H1 (cell line): ENCODE data around the gene ELL2. TPM values are rescaled to one million over a fixed set of nuclear protein-coding genes. Genes with fewer than 3 reads are reported as not detected.

Experiments used
- CTCF ChIA-PET: fragments of 300-600 bp; sonication (Branson Sonifier 250); formaldehyde crosslinking; loops from one replicate; lab custom pipeline; 2021; ENCODE audit not compliant: partially characterized antibody; lab: Charles Lee
- POLR2A ChIA-PET: fragments of 300-600 bp; sonication (Branson Sonifier 250); formaldehyde crosslinking; loops from one replicate; lab custom pipeline; 2021; ENCODE audit warnings: inconsistent platforms; ENCODE audit not compliant: partially characterized antibody; lab: Charles Lee
- DNase-seq, 2 experiments: peaks; one replicate each; pipeline versions ENCODE4 v3.0.0 to v3.0.0-alpha.2; 2010 to 2022; ENCODE audit warnings: low spot score in 2 of 2, low read depth in 1 of 2, mixed read lengths in 1 of 2
- FAIRE-seq: peaks from 2 replicates; lab custom pipeline; 2011; peaks lifted over from hg19 to GRCh38; lab: Jason Lieb, UNC
- H2AFZ ChIP-seq: 2 replicates; pipeline ENCODE4 v1.8.1; 2012; ENCODE audit warnings: low read length, inconsistent platforms
- H2AK5ac ChIP-seq: 2 replicates; pipeline ENCODE4 v1.6.1; 2013; ENCODE audit warnings: low read depth, low read length
- H2BK120ac ChIP-seq: replicated peaks from 2 replicates; pipeline ENCODE3; 2013; ENCODE audit warnings: low read depth, low read length, inconsistent platforms
- H2BK12ac ChIP-seq: 2 replicates; pipeline ENCODE4 v1.6.1; 2013; ENCODE audit warnings: low read depth, low read length
- H2BK15ac ChIP-seq: 2 replicates; pipeline ENCODE4 v1.6.1; 2013; ENCODE audit warnings: low read length
- H2BK20ac ChIP-seq: 2 replicates; pipeline ENCODE4 v1.6.1; 2013; ENCODE audit warnings: low read length
- H2BK5ac ChIP-seq: 2 replicates; pipeline ENCODE4 v1.6.1; 2013; ENCODE audit warnings: low read depth, low read length
- H3K14ac ChIP-seq: 2 replicates; pipeline ENCODE4 v1.6.1; 2013; ENCODE audit warnings: inconsistent platforms; ENCODE audit not compliant: insufficient read length
- H3K18ac ChIP-seq: 2 replicates; pipeline ENCODE4 v1.6.1; 2013; ENCODE audit warnings: low read length; ENCODE audit errors: extremely low read depth
- H3K23ac ChIP-seq: 2 replicates; pipeline ENCODE4 v1.6.1; 2013; ENCODE audit warnings: inconsistent platforms; ENCODE audit not compliant: insufficient read length
- H3K23me2 ChIP-seq: 2 replicates; pipeline ENCODE4 v1.6.1; 2013; ENCODE audit warnings: low read depth, low read length
- H3K27ac ChIP-seq: 2 replicates; pipeline ENCODE4 v1.6.1; 2011; ENCODE audit warnings: low read depth, low read length, inconsistent platforms
- H3K27me3 ChIP-seq, 4 experiments: replicated peaks in 1 of 4; 1 replicate in 1 of 4; 2 replicates in 3 of 4; pipeline versions ENCODE4 v1.6.1 to v1.8.1; 2011 to 2013; ENCODE audit warnings: low read length in 3 of 4, mild to moderate bottlenecking in 3 of 4, inconsistent platforms in 2 of 4, mixed read lengths in 2 of 4, moderate library complexity in 1 of 4; ENCODE audit not compliant: control insufficient read depth in 3 of 4, insufficient read depth in 3 of 4; ENCODE audit errors: extremely low read depth in 1 of 4
- H3K36me3 ChIP-seq, 4 experiments: 2 replicates each; pipeline versions ENCODE4 v1.6.1 to v1.8.1; 2011 to 2013; ENCODE audit warnings: mild to moderate bottlenecking in 4 of 4, low read length in 3 of 4, moderate library complexity in 2 of 4, control low read depth in 1 of 4, inconsistent platforms in 1 of 4; ENCODE audit not compliant: insufficient read depth in 4 of 4, control insufficient read depth in 2 of 4
- H3K4ac ChIP-seq: replicated peaks from 2 replicates; pipeline ENCODE3; 2013; ENCODE audit warnings: low read length, low read depth, mixed read lengths, inconsistent platforms; ENCODE audit not compliant: insufficient read length
- H3K4me1 ChIP-seq, 4 experiments: replicated peaks in 1 of 4; 1 replicate in 1 of 4; 2 replicates in 3 of 4; pipeline versions ENCODE4 v1.6.1 to v1.8.1; 2011 to 2013; ENCODE audit warnings: low read length in 3 of 4, inconsistent platforms in 2 of 4, mixed read lengths in 1 of 4; ENCODE audit not compliant: insufficient read depth in 4 of 4, control insufficient read depth in 3 of 4
- H3K4me2 ChIP-seq, 2 experiments: 2 replicates each; pipeline versions ENCODE4 v1.6.1 to v1.8.1; 2011 to 2013; ENCODE audit warnings: low read depth in 2 of 2, low read length in 2 of 2, control low read depth in 1 of 2, inconsistent platforms in 1 of 2, mild to moderate bottlenecking in 1 of 2; ENCODE audit not compliant: insufficient read depth in 1 of 2
- H3K4me3 ChIP-seq, 4 experiments: fragments of 200-600, 300-600 bp in 1 of 4; sonication (generic), shearing (Covaris generic), sonication (Bioruptor Twin) in 1 of 4; 2 replicates each; pipeline versions ENCODE4 v1.5.1 to v1.8.1; 2011 to 2016; ENCODE audit warnings: low read length in 4 of 4, low read depth in 3 of 4, control low read depth in 2 of 4, inconsistent platforms in 2 of 4, mild to moderate bottlenecking in 2 of 4, mixed read lengths in 1 of 4, moderate library complexity in 1 of 4; ENCODE audit not compliant: insufficient read depth in 2 of 4; ENCODE audit errors: extremely low read depth in 1 of 4
- H3K56ac ChIP-seq: replicated peaks from 2 replicates; pipeline ENCODE3; 2013; ENCODE audit warnings: low read depth, mild to moderate bottlenecking, mixed read lengths, low read length, inconsistent platforms; ENCODE audit not compliant: insufficient read length
- H3K79me1 ChIP-seq: 2 replicates; pipeline ENCODE4 v1.6.1; 2013; ENCODE audit warnings: low read depth, low read length, control low read depth
- H3K79me2 ChIP-seq, 2 experiments: 2 replicates each; pipeline versions ENCODE4 v1.6.1 to v1.8.1; 2012 to 2013; ENCODE audit warnings: low read length in 2 of 2, mild to moderate bottlenecking in 2 of 2, inconsistent platforms in 1 of 2; ENCODE audit not compliant: insufficient read depth in 2 of 2, control insufficient read depth in 1 of 2
- H3K9ac ChIP-seq, 4 experiments: replicated peaks in 1 of 4; 1 replicate in 1 of 4; 2 replicates in 3 of 4; pipeline versions ENCODE4 v1.6.1 to v1.8.1; 2011 to 2013; ENCODE audit warnings: low read depth in 3 of 4, low read length in 3 of 4, control low read depth in 2 of 4, mild to moderate bottlenecking in 2 of 4, moderate library complexity in 2 of 4, inconsistent platforms in 1 of 4; ENCODE audit errors: extremely low read depth in 1 of 4
- H3K9me3 ChIP-seq, 2 experiments: 2 replicates each; pipeline versions ENCODE4 v1.6.1 to v1.8.1; 2012 to 2013; ENCODE audit warnings: mild to moderate bottlenecking in 2 of 2, moderate library complexity in 2 of 2, control low read depth in 1 of 2, inconsistent platforms in 1 of 2, low read depth in 1 of 2, low read length in 1 of 2, mixed read lengths in 1 of 2; ENCODE audit not compliant: insufficient read depth in 2 of 2
- H4K20me1 ChIP-seq, 2 experiments: replicated peaks in 1 of 2; 2 replicates each; pipeline versions ENCODE3 to v1.8.1; 2011 to 2013; ENCODE audit warnings: inconsistent platforms in 2 of 2, low read length in 2 of 2, mild to moderate bottlenecking in 1 of 2; ENCODE audit not compliant: insufficient read depth in 2 of 2, control insufficient read depth in 1 of 2
- H4K5ac ChIP-seq: 2 replicates; pipeline ENCODE4 v1.6.1; 2013; ENCODE audit warnings: low read length, low read depth, mixed read lengths, inconsistent platforms; ENCODE audit not compliant: insufficient read length
- H4K8ac ChIP-seq: 2 replicates; pipeline ENCODE4 v1.8.0; 2013; ENCODE audit warnings: mild to moderate bottlenecking, moderate library complexity, low read length, inconsistent platforms; ENCODE audit not compliant: insufficient read depth; ENCODE audit errors: extremely low read depth
- H4K91ac ChIP-seq: replicated peaks from 2 replicates; pipeline ENCODE3; 2013; ENCODE audit warnings: low read length, mixed read lengths, inconsistent platforms; ENCODE audit not compliant: insufficient read length
- BCL11A ChIP-seq, 2 experiments: IDR thresholded peaks; one replicate each; pipeline ENCODE4 v1.6.1; 2011; ENCODE audit warnings: low read depth in 2 of 2, low read length in 2 of 2, mild to moderate bottlenecking in 2 of 2
- CEBPB ChIP-seq: IDR thresholded peaks from 2 replicates; pipeline ENCODE4 v1.6.1; 2012; ENCODE audit warnings: low read depth, low read length
- GABPA ChIP-seq: IDR thresholded peaks from 2 replicates; pipeline ENCODE4 v1.6.1; 2011; ENCODE audit warnings: mild to moderate bottlenecking, low read length, moderate library complexity, borderline replicate concordance; ENCODE audit not compliant: insufficient read depth
- JUND ChIP-seq: IDR thresholded peaks from 2 replicates; pipeline ENCODE4 v1.6.1; 2011; ENCODE audit warnings: mild to moderate bottlenecking, improper control_type of control experiment, low read length
- KDM4A ChIP-seq: IDR thresholded peaks from one replicate; pipeline ENCODE4 v1.7.1; 2012; ENCODE audit warnings: low read depth, mild to moderate bottlenecking, moderate library complexity, low read length, inconsistent platforms; ENCODE audit not compliant: severe bottlenecking
- RBBP5 ChIP-seq: IDR thresholded peaks from 2 replicates; pipeline ENCODE4 v1.7.1; 2012; ENCODE audit warnings: low read depth, mild to moderate bottlenecking, inconsistent platforms, low read length, moderate library complexity, borderline replicate concordance
- RNF2 ChIP-seq: fragments of 200-900, 300-1000 bp; sonication (generic); IDR thresholded peaks from 2 replicates; pipeline ENCODE4 v1.7.1; 2016; ENCODE audit warnings: borderline replicate concordance, low read depth, mild to moderate bottlenecking, antibody characterized with exemption, low read length; ENCODE audit not compliant: poor library complexity, severe bottlenecking; ENCODE audit errors: missing control alignments
- RXRA ChIP-seq: IDR thresholded peaks from 2 replicates; pipeline ENCODE4 v1.6.1; 2011; ENCODE audit warnings: low read depth, mild to moderate bottlenecking, low read length, moderate library complexity; ENCODE audit not compliant: insufficient read depth
- SAP30 ChIP-seq: fragments of 300-600 bp; sonication (generic); IDR thresholded peaks from 2 replicates; pipeline ENCODE4 v1.7.1; 2012; ENCODE audit warnings: low read length, moderate library complexity, mild to moderate bottlenecking, inconsistent platforms; ENCODE audit not compliant: insufficient read depth, insufficient replicate concordance
- SP1 ChIP-seq: IDR thresholded peaks from 2 replicates; pipeline ENCODE4 v1.6.1; 2011; ENCODE audit warnings: low read depth, low read length
- TAF1 ChIP-seq: IDR thresholded peaks from 2 replicates; pipeline ENCODE4 v1.6.1; 2011; ENCODE audit warnings: mild to moderate bottlenecking, low read depth, low read length
- WGBS, 2 experiments: shearing (Covaris generic) in 1 of 2; methylation state at CpG; one replicate each; pipeline versions ENCODE4 v1.1.6 to v1.1.7; 2013 to 2015; ENCODE audit warnings: low lambda C conversion rate in 2 of 2, mixed read lengths in 2 of 2, inconsistent platforms in 1 of 2, low coverage in 1 of 2, missing lambda C conversion rate in 1 of 2; ENCODE audit not compliant: insufficient replicate concordance in 2 of 2, insufficient coverage in 1 of 2, insufficient read length in 1 of 2; ENCODE audit errors: extremely low coverage in 1 of 2, missing lambda C conversion rate in 1 of 2; 5-methylcytosine and 5-hydroxymethylcytosine counted together
- polyA plus RNA-seq, 7 experiments: library from polyadenylated mRNA; depleted of rRNA in 3 of 7; stranded (reverse) in 5 of 7; unstranded in 2 of 7; fragments of >200 nt in 5 of 7; fragments of 200-250 nt in 2 of 7; gene quantifications; 1 replicate in 5 of 7; 2 replicates in 1 of 7; 4 replicates in 1 of 7; pipeline versions ENCODE4 v1.2.1 to v1.2.3, GENCODE V29; 2011 to 2013; ENCODE audit warnings: missing spikeins in 2 of 7, mixed read lengths in 2 of 7
- total RNA-seq: library from RNA; stranded (reverse); fragmentation: NEBNext Ultra II Directional; extraction: Animal tissue kit (Norgen Biotek cat#: 25700); gene quantifications from 2 replicates; pipeline ENCODE4 v1.2.1, GENCODE V29; 2021
- TF ChIP-seq, protein P1 (sequence below): IDR thresholded peaks from 2 replicates; pipeline ENCODE4 v1.6.1; 2012; ENCODE audit warnings: inconsistent platforms

The ELL2 gene
- total and polyA plus RNA-seq, 2 of the 8 experiments (the other 6 are each of a cell fraction or from before 2014, with no cell fraction given), result 6.3 to 29.4 TPM

DNA sequence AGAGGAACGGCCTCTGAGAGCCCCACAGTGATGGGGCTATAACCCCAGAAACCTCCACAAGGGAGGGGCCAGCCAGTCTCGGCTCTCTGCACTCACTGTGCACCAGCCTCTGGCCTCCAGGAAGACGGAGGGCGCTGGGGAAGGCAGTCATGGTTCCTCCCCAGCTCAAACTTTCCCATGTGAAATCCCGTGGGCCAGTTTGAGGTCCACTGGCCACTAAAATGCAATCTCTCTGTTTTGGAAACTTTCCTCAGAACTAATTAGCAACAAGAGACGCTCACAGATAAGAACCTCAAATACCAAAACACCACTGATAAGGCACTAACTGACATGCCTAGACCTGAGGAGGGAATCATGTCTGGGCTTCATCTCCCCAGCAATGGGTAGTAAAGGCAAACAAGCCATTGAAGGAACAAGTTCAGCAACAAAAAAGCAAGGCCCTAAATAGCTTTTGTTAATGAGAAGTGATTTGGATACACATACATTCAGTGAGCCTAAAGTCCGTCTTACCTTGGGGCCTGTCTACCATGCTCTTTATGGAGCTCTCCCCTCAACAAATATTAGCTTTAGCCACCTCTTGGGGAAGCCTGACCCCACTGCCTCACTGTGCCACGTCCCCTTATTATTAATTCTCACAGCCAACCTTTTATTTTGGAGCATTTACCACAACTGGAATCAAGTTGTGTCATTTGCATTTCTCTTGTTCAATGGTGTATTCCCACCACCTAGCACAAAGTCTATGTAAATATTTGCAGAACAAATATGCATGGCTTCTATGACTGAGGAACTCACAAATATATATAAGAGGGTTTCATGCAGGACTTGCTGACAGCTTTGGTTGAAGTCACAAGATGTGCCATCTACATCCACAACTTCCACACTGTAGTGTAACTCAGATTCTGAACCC is 83.0 kb downstream of the ELL2 start:
- Histone ChIP-seq H2BK5ac (no peak overlapping the region), H2AFZ (no peak overlapping the region), H3K18ac (no peak overlapping the region), H3K4me1 (no peaks in the 10 kb centered on the region; a peak in 1 of 7 replicates), H3K36me3 (no peaks in the 10 kb centered on the region), H2BK20ac (no peak overlapping the region), H2BK120ac (no peak overlapping the region), H2BK12ac (no peak overlapping the region), H3K4ac (no peak overlapping the region), H4K91ac (no peak overlapping the region), H2AK5ac (no peak overlapping the region), H4K5ac (no peak overlapping the region), H3K14ac (no peak overlapping the region), H3K9me3 (no peaks in the 10 kb centered on the region), H3K4me3 (no peak overlapping the region), H3K56ac (no peak overlapping the region), H4K20me1 (no peaks in the 10 kb centered on the region), H3K23ac (no peak overlapping the region), H3K4me2 (no peak overlapping the region), H4K8ac (no peak overlapping the region), H3K27me3 (no peaks in the 10 kb centered on the region), H3K9ac (no peak overlapping the region), H3K27ac (no peak overlapping the region), H3K79me1 (no peaks in the 10 kb centered on the region), H3K79me2 (no peaks in the 10 kb centered on the region), H2BK15ac (no peak overlapping the region), H3K23me2 (no peaks in the 10 kb centered on the region)
- ChIA-PET POLR2A (no interaction called here), CTCF (interaction anchor here (0.6 to 4.9 kb wide), 6 partner anchors 12 to 466 kb away, joined by 3 to 34 read pairs (median 4); no protein-coding TSS in a partner anchor)
- 91% methylated on average over 8 of the region's 8 CpGs; no CpG with 5 or more reads in 1 of the 2 experiments for WGBS, 2 experiments
- no peak for FAIRE-seq
- DNase-seq, result no peak
- no peak for TF ChIP-seq JUND
- TF ChIP-seq RXRA, result no peak
- TF ChIP-seq, protein P1, sequence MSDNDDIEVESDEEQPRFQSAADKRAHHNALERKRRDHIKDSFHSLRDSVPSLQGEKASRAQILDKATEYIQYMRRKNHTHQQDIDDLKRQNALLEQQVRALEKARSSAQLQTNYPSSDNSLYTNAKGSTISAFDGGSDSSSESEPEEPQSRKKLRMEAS, result no peak
- no peak for TF ChIP-seq CEBPB
- TF ChIP-seq KDM4A, result no peak
- no peak for TF ChIP-seq SP1
- no peak for TF ChIP-seq RBBP5
- TF ChIP-seq RNF2, result no peak
- TF ChIP-seq BCL11A (IDR thresholded peaks at IDR 0.05; ENCODE audit: low read depth in 2 of 2, low read length in 2 of 2), result no peak
- TF ChIP-seq GABPA, result no peak
- TF ChIP-seq SAP30, result no peak
- no peak for TF ChIP-seq TAF1
